Ramos (cell line): ENCODE results near the gene SMIM41.

Experiments
- in situ Hi-C: fragments of 300-500 bp; cut with MboI; formaldehyde crosslinking; loops from one replicate; pipeline ENCODE4 v1.14.3; 2022; ENCODE audit warnings: low sequenced_read_pairs; ENCODE audit not compliant: unreplicated experiment

Gene SMIM41

GRCh38 chr12:52141875-52142274 is 62.4 kb downstream of the SMIM41 start:
- in situ Hi-C loops: no loop called here

- in situ Hi-C loops: no loop called here
Measured at GRCh38 chr12:52142431-52142830, 62.9 kb downstream of the SMIM41 start.

DNA sequence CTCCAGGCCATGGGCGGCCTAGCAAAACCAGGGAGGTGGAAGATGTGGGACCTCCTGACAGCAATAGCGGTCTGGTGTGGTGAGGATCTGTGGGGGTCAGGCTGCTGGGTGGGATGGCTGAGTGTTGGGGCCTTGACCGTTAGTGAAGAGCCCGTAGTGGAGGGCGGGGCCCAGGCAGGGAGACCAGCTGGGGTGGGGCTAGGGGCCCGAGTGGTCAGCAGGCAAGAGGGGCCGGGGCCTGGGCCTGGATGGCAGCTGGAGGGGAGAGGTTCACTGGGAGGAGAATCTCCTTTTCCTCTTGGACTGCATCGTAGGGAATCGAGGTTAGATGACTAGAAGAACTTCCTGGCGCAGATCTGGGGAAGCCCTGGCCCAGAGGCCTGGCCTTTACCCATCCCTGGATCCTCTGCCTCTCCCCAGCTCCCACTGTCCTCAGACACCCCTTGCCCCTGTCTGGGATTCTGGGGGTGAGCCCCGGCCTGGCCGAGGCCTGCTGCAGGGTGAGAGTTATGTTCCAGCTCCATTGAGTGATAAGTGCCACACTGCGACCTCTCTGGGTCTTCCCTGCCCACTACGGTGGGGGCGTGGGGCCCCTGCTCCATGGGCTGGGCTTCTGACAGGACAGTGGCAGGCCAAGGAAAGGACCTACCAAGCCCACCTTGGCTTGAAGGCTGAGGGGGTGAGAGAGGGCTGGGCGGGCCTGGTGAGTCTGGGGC is 65.2 kb downstream of the SMIM41 start:
- in situ Hi-C loops: no loop called here

GRCh38 chr12:52145228-52146088 is 66.0 kb downstream of the SMIM41 start:
- in situ Hi-C loops: no loop called here

- in situ Hi-C loops: no loop called here
Measured at GRCh38 chr12:52146089-52146821, 66.8 kb downstream of the SMIM41 start.

GRCh38 chr12:52146822-52147366 is 67.4 kb downstream of the SMIM41 start:
- in situ Hi-C loops: no loop called here

DNA sequence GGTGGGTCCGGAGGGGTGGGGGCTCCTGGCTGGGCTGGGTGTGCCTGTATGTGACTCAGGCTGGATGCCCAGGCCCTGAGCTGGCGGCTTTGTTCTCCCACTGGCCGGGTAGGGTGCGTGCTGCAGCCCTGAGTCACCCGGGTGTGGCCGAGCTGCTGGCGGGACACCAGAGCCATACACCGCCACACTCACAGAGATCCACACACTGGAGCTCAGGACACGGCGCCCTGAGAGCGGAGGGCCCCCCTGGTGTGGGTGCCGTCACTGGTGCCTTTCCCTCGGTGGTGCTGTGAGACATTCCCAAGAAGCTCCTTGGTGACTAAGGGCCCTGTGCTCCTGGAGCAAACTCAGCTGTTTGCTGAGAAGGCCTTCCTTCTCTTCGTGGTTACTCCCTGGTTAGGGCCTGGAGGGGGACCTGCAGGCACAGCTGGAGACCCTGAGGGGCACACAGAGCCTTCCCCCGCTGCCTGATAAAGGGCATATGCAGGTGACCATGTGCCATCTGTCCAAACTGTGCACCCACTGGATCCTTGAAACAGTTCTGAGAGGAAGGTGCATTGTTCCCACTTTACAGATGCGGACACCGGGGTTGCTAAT is 68.0 kb downstream of the SMIM41 start:
- in situ Hi-C loops: no loop called here

DNA sequence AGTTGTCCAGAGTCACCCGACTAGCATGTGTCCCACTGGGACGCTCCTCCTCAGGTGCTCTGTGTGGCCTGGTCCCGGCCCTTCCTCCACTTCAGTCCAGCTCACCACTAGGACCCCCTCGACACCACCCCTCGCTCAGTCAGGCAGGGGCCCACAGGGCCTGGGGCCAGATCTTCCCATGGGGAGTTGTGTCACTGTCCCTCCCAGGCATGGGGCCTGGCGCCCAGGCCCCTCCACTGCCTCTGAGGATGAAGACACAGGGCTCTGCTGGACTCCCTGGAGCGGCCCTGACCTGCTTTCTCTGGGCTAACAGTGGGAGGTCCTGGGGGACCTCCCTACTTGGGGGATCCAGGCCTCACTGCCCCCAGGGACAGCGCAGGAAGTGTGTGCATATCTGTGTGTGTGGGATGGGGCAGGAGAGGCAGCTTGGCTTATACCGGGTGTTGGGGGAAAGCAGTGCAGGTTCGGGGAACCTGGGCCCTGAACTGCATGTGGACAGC is 68.5 kb downstream of the SMIM41 start:
- in situ Hi-C loops: no loop called here

GRCh38 chr12:52148464-52149181 is 69.1 kb downstream of the SMIM41 start:
- in situ Hi-C loops: no loop called here

DNA sequence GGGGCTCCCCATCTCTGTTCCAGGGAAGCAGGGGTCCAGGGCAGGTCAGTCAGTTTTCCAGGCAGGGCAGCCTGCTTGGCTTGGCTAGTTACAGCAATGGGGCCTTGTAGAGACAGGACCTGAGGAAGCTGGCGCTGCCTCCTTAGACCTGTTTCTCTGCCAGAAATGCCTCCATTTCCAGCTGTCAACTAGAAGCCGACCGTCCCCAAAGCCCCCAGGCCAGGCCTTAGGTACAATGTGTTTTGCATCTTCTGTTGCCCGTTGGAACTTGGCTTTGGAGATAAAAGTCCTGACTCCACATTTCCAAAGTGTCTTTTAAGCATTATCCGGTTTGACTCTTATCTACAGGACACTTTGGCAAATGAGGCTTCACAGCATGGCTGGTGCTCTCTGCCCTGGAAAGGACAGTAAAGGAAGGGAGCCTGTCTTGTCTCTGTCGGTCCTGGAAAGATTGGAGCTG is 69.7 kb downstream of the SMIM41 start:
- in situ Hi-C loops: no loop called here

DNA sequence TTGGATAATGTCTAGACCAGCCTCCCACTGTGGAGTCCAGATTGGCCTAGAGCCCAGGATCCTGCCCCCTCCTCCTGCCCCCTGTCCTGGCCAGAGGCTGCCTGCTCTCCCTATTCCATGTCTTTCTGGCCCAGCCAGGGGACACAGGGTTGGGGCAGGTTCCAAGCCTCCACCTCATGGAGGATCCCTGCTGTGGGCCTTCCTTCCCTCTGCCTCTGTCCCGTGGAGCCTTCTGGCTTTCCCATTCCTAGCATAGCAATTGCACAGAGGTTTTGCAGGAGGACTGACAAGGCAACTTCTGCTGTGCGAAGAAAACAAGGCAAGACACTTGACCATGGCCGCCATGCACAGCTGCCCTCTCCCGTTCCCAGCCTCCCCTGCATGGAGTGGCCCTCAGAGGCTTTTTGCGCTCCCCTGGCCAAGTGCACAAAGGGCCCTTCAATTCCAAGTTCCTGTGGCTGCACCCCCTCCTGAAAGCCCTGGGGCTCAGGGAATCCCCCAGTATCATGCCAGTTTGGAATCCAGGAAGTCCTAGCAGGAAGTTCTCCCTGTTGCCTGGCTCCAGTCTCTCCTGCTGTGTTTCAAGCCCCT is 70.2 kb downstream of the SMIM41 start:
- in situ Hi-C loops: loop anchor here (10.0 kb wide), 1 partner anchor 835 kb away; no protein-coding TSS in a partner anchor

- in situ Hi-C loops: loop anchor here (10.0 kb wide), 1 partner anchor 834 kb away; no protein-coding TSS in a partner anchor
Measured at GRCh38 chr12:52151153-52151836, 71.8 kb downstream of the SMIM41 start.

GRCh38 chr12:52151837-52152783 is 72.6 kb downstream of the SMIM41 start:
- in situ Hi-C loops: loop anchor here (10.0 kb wide), 1 partner anchor 833 kb away; no protein-coding TSS in a partner anchor

DNA sequence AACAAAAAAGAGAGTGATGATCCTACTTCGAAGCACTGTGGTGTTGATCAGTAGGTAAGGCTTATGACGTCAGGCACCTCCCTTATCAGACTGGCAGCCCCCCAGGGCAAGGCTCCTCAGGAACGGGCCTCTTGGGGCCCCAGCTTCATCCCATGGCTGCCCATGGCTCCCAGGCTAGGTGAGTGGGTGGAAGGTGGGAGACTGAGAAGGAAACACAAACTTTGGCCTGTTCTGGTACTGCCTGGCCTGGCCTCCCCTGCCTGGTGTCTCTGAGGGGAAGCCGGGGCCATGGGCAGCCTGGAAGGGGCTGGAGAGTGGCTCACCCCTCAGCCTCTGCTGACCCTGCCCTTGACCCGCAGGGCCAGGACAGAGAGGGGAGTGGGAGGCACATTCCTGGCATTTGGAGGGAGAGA is 73.4 kb downstream of the SMIM41 start:
- in situ Hi-C loops: loop anchor here (10.0 kb wide), 1 partner anchor 832 kb away; no protein-coding TSS in a partner anchor

GRCh38 chr12:52155048-52155868 is 75.8 kb downstream of the SMIM41 start:
- in situ Hi-C loops: loop anchor here (10.0 kb wide), 1 partner anchor 830 kb away; no protein-coding TSS in a partner anchor

- in situ Hi-C loops: loop anchor here (10.0 kb wide), 1 partner anchor 828 kb away; no protein-coding TSS in a partner anchor
Measured at GRCh38 chr12:52156311-52156710, 76.8 kb downstream of the SMIM41 start.
